ENCODE results near the gene ARL6IP1.
"Not testable (repeated sequence)": the region's sequence is repeated elsewhere in the genome, so short reads cannot be mapped to it uniquely, and the experiment has no call there.

The ARL6IP1 gene

GRCh38 chr16:18797746-18798145 is 3.6 kb downstream of the ARL6IP1 start:
- no peak for DNase-seq

- no peak for DNase-seq
These were observed 5.0 kb downstream of the ARL6IP1 start for GRCh38 chr16:18796377-18796776.

GRCh38 chr16:18792836-18793433 is 8.4 kb downstream of the ARL6IP1 start:
- no peak for DNase-seq

GRCh38 chr16:18789850-18790706 is 11.3 kb downstream of the ARL6IP1 start, which contains the start of gene RPS15A:
RPS15A (minus strand) TSS chr16:18790334; CDS start chr16:18789113, 1,221 bp downstream.
- DNase-seq = peak; percentile 99

GRCh38 chr16:18789515-18789849 is 11.9 kb downstream of the ARL6IP1 start:
- no peak for DNase-seq

GRCh38 chr16:18788828-18789514 is 12.4 kb downstream of the ARL6IP1 start:
- no peak for DNase-seq

DNA sequence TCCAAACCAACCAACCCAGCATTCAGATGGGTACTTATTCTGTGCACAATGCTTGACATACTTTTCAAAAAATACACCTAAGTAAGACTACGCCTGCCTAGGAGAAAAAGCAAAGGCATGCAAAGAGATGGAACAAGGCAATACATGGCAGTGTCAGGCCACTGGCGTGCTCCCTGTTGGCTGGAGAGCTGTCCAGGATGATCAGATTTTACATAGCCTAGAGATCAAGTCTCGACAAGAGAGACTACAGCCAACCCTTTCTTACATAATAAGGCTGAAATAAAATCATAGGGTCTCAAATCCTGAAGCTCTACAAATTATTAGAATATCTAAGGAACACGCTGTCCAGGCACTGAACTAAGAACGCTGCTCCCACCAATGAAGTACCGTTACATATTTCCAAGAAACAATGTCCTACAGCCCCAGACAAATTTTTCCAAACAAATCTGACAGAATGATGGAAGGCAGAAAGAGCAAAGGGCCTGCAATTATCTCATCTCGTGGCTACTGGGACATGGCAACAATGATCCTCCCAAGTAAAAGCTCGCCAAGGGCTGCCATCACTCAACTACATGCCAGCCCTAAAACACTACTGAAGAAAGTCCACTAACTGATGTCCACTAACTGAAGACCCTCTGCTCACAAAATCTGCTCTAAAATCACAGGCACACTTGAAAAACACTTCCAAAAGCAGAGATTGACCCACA is 16.3 kb downstream of the ARL6IP1 start:
- no peak for DNase-seq

- no peak for DNase-seq
These were observed 17.7 kb downstream of the ARL6IP1 start for GRCh38 chr16:18783430-18784341.

- no peak for DNase-seq
These were observed 18.5 kb downstream of the ARL6IP1 start for GRCh38 chr16:18782697-18783429.

GRCh38 chr16:18781232-18781631 is 20.1 kb downstream of the ARL6IP1 start:
- DNase-seq = not testable (repeated sequence)

DNA sequence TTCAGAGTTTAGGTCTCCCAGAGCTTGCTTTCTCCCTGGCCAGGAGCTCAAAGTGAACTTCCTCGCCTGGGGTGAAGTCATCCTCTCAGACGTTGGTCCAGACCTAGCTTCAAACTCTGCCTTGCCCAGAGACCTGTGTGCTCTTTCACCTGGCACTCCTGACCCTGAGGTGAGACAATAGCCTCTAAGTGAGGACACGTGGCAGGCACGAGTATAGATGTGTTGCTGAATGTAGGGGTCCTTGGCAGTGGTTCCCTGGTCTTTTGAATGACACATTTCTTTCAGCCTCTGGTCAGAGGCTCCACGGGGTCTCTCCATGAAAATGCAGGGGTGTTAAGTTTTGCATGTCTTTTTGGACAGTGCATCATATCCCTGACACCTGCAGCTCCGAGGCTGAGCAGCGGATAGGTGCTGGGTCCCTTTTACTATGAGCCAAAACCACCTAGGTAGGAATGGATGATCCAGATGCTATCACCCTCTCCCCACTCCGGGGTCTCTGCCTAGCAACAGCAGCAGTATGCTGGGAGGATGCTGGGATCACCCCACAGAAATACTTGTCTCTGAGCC is 20.8 kb downstream of the ARL6IP1 start:
- not testable (repeated sequence) for DNase-seq

- not testable (repeated sequence) for DNase-seq
These were observed 23.7 kb downstream of the ARL6IP1 start for GRCh38 chr16:18777664-18778063.

DNA sequence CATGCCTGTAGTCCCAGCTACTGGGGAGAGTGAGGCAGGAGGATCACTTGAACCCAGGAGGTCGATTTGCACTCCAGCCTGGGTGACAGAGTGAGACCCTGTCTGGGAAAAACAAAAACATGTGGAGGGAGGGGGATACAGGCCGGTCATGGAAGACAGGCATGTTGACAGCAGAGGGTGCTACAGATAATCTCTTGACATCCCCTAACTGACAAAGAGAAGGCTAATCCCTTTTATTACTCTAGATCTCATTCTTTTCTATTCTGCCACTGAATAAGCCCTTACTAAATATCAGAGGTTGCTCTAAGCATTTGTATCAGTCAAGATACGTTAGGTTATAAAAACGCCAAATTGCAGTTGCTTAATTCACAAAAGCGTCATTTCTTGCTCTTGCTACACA is 25.0 kb downstream of the ARL6IP1 start:
- DNase-seq = not testable (repeated sequence)

DNA sequence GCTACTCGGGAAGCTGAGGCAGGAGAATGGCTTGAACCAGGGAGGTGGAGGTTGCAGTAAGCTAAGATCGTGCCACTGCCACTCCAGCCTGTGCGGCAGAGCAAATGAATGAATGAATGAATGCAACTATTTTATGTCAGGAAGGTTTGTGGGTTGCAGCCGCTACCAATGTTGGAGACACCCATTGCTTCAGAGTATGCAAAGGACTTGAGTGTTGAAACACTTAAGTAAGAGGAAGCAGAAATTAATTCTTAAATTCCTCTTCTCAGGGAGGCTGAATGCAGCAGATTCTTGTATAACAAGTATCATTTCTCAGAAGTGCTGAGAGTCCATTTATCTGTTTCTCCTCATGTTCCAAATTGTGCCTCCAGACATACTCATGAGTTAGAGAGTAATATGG is 26.7 kb downstream of the ARL6IP1 start:
- not testable (repeated sequence) for DNase-seq

GRCh38 chr16:18772171-18772570 is 29.2 kb downstream of the ARL6IP1 start:
- DNase-seq = not testable (repeated sequence)

GRCh38 chr16:18770336-18770962 is 30.9 kb downstream of the ARL6IP1 start:
- DNase-seq = not testable (repeated sequence)

DNA sequence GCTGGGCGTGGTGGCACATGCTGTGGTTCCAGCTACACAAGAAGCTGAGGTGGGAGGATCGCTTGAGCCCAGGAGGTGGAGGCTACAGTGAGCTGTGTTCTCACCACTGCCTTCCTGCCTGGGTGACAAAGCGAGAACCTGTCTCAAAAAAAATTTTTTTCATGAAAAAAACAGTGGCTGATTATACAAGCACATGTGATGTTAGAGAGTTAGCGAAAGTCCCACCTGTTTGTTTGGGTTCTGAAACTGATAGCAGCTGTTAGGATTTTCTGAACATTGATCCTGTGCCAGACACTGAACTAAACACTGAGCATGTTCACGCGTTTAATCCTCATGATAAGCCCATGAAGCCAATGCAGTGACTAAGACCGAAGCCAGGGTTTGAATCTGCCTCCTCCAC is 34.1 kb downstream of the ARL6IP1 start:
- DNase-seq = not testable (repeated sequence)

DNA sequence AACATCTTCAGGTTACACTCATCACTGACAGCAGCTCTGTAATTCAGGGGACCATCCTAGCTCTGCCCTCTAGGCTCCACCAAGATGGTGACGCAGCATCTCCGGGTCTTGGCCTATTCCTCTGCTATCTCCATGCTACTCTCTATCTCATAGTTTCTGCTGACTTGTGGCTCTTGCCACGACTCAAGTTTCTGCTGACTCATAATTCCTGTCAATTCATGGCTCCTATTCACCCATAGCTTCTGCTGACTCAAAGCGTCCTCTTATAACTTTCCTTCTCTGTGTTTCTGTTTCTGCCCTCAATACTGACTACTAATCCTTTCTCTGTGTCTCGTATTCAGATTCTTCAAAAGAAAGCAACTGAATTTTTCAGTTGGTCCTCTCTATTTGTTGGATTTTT is 38.6 kb downstream of the ARL6IP1 start:
- not testable (repeated sequence) for DNase-seq

DNA sequence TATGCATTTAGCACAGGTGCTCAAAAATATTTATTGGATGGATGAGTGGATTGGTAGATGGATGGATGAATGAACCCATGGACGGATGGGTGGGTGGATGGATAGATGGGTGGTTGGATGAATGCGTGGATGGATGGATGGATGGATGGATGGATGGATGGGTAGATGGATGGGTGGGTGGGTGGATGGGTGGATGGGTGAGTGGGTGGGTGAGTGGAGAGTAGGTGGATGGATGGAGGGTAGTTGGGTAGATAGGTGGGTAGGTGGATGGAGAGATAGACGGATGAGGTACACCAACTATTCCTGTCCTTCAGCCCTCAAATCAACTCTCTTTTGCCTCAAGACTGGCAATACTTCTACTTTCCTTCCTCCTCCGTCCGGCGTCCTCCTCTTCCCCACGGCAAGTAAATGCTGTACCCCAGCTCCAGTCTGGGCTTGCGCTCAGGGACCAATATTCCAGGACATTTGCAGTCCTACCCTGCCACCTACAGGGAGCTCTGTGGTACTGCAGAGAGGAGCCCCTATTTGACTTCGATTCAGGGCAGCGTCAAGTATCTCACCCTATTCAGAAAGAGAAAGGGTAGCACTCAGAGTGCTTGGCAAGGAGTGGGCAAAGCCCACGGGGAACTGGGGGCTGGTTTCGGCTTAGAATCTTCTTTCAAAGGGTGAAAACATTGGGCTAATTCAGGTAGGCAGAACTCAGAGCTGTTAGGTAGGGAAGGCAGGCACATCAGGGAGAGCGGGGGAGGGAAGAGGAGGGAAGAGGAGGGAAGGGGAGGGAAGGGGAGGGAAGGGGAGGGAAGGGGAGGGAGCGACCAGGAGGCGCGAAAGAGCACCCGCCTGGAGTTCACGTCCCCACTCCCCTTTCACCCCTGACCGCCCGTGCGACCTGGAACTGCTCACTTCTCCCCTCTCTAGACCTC is 41.5 kb downstream of the ARL6IP1 start:
- DNase-seq = peak; percentile 47

Data from NCI-H69 (cell line).